Measurements from ENCODE around the gene TMEM185A. TPM values are rescaled to one million over a fixed set of nuclear protein-coding genes. Genes with fewer than 3 reads are reported as not detected.
"Not testable (repeated sequence)": the region's sequence is repeated elsewhere in the genome, so short reads cannot be mapped to it uniquely, and the experiment has no call there.

TMEM185A gene
- total RNA-seq, 1 donor from 2014 or later: 20.3 TPM

DNA sequence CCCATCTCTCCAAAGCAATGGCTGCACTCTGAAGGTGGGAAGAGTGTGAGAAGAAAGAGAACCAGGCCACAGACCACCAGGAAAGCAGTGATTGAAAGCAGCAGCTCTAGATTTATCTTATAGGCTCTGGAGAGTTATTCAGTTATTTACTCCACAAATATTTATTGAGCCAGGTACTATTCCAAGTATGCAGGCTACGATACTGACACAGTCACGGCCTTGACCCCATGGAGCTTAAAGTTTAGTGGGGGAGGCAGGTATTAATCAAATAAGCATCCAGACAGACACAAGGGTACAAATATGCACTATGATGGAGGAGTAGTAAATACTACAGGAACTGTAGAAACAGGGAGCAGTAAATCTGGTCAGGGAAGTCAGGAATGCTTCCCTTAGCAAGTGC, 2.8 kb downstream of the TMEM185A start:
- Histone ChIP-seq H3K36me3 (ENCODE audit: control insufficient read depth, insufficient read depth, low read length) (no peaks in the 10 kb centered on the region), H3K4me3 (ENCODE audit: low read depth, low read length) (no peak overlapping the region), H3K27me3 (ENCODE audit: control insufficient read depth, insufficient read depth, low read length) (no peaks in the 10 kb centered on the region)
- TF ChIP-seq, protein P1, sequence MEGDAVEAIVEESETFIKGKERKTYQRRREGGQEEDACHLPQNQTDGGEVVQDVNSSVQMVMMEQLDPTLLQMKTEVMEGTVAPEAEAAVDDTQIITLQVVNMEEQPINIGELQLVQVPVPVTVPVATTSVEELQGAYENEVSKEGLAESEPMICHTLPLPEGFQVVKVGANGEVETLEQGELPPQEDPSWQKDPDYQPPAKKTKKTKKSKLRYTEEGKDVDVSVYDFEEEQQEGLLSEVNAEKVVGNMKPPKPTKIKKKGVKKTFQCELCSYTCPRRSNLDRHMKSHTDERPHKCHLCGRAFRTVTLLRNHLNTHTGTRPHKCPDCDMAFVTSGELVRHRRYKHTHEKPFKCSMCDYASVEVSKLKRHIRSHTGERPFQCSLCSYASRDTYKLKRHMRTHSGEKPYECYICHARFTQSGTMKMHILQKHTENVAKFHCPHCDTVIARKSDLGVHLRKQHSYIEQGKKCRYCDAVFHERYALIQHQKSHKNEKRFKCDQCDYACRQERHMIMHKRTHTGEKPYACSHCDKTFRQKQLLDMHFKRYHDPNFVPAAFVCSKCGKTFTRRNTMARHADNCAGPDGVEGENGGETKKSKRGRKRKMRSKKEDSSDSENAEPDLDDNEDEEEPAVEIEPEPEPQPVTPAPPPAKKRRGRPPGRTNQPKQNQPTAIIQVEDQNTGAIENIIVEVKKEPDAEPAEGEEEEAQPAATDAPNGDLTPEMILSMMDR (IDR thresholded peaks at IDR 0.05; ENCODE audit: insufficient read depth, low read length, severe bottlenecking): no peak
- FAIRE-seq: no peak
- DNase-seq (ENCODE audit: low read depth): no peak

DNA sequence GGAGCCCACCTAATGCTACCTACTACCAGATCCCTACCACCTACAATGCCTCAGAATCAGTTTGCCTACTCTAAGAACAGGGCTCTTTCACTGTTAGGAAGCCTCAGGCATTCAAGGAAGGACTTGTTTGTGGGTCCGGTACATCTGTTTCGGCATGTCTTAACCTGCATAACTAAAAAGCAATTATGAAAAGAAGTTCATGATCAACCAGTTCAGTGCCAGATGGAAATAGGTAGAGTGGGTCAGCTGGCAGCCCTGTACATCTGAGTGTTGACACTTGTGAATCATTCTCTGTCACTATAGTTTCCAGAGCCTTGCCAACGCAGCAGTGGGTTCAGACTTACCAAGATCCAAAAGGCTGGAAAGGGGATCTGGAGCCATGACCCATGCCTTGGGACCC, 3.3 kb downstream of the TMEM185A start:
- no peak for FAIRE-seq
- TF ChIP-seq, protein P1 (IDR thresholded peaks at IDR 0.05; ENCODE audit: insufficient read depth, low read length, severe bottlenecking): no peak

DNA sequence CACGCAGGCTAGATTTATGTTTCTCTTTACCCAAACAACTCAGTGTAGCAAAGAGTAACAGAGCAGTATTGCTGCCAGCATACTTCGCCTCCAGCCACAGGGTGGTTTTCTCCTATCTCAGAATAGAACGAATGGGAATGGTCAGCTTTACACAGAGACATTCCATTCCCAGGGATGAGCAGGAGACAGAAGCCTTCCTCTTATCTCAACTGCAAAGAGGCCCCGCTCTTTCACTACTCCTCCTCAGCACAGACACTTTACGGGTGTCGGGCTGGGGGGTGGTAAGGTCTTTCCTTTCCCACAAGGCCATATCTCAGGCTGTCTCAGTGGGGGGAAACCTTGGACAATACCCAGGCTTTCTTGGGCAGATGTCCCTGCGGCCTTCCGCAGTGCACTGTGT, 4.8 kb downstream of the TMEM185A start:
- not testable (repeated sequence) for FAIRE-seq

More for the DNA sequence above, 3.3 kb downstream of the TMEM185A start:
- DNase-seq (ENCODE audit: low read depth): peak; percentile 91
- Histone ChIP-seq H3K36me3 (ENCODE audit: control insufficient read depth, insufficient read depth, low read length) (no peaks in the 10 kb centered on the region), H3K4me3 (ENCODE audit: low read depth, low read length) (no peak overlapping the region), H3K27me3 (ENCODE audit: control insufficient read depth, insufficient read depth, low read length) (no peaks in the 10 kb centered on the region)

DNA sequence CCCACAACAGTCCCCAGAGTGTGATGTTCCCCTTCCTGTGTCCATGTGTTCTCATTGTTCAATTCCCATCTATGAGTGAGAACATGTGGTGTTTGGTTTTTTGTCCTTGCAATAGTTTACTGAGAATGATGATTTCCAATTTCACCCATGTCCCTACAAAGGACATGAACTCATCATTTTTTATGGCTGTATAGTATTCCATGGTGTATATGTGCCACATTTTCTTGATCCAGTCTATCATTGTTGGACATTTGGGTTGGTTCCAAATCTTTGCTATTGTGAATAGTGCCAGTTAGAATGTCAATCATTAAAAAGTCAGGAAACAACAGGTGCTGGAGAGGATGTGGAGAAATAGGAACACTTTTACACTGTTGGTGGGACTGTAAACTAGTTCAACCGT, 11.9 kb downstream of the TMEM185A start:
- not testable (repeated sequence) for H3K36me3 ChIP-seq (ENCODE audit: control insufficient read depth, insufficient read depth, low read length); FAIRE-seq; H3K4me3 ChIP-seq (ENCODE audit: low read depth, low read length); H3K27me3 ChIP-seq (ENCODE audit: control insufficient read depth, insufficient read depth, low read length); DNase-seq (ENCODE audit: low read depth)

More for the DNA sequence above, 4.8 kb downstream of the TMEM185A start:
- not testable (repeated sequence) for DNase-seq (ENCODE audit: low read depth); H3K4me3 ChIP-seq (ENCODE audit: low read depth, low read length); H3K27me3 ChIP-seq (ENCODE audit: control insufficient read depth, insufficient read depth, low read length); H3K36me3 ChIP-seq (ENCODE audit: control insufficient read depth, insufficient read depth, low read length)

DNA sequence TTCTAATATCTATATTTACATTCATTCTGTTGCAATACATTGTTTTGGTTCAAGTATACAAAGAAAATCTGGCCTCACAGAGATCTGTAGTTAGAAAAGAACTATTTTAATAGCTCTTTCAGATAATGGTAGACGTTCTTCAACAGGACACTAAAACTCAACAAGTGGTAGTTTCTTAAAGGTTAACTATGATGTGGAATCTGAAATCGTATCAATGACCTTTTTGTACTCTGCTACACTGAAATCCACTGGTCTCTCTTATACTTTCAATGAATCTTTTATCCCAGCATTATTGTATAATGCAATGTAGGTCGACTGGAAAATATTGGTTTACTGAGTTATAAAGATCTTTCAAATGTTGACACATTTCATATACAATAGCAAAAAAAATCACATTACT, 12.7 kb downstream of the TMEM185A start:
- Histone ChIP-seq H3K27me3 (ENCODE audit: control insufficient read depth, insufficient read depth, low read length) (no peaks in the 10 kb centered on the region), H3K4me3 (ENCODE audit: low read depth, low read length) (no peak overlapping the region), H3K36me3 (ENCODE audit: control insufficient read depth, insufficient read depth, low read length) (no peaks in the 10 kb centered on the region)
- DNase-seq (ENCODE audit: low read depth): no peak
- TF ChIP-seq, protein P1 (IDR thresholded peaks at IDR 0.05; ENCODE audit: insufficient read depth, low read length, severe bottlenecking): no peak
- no peak for FAIRE-seq

DNA sequence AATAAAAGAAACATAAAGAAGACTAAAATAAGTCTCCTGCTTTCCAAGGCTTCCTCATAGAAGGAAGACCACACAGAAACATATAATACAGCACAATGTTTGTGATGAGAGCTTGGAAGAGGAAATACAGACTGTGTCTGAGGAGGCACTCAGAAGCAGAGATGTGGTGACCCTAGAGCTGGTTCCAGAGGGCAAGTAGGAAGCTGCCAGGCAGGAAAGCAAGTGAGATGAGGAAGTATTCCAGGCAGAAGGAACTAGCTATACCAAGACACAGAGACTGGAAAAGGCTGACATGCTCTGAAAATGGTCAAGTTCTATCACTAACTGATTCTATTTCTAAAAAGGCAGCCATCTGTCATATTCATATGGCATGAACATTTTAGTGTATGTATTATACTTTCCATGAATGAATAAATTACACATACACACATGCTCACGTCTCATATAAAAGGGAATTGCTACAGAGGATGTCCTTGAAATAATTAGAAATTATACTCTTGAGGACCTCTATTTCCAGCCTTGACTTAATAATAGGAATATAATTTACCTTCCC, 19.9 kb downstream of the TMEM185A start:
- no peak for DNase-seq (ENCODE audit: low read depth)
- no peak for FAIRE-seq
- H3K4me3 ChIP-seq (ENCODE audit: low read depth, low read length): no peak overlapping the region
- TF ChIP-seq, protein P1 (IDR thresholded peaks at IDR 0.05; ENCODE audit: insufficient read depth, low read length, severe bottlenecking): no peak
- no peaks in the 10 kb centered on the region for H3K36me3 ChIP-seq (ENCODE audit: control insufficient read depth, insufficient read depth, low read length)
- H3K27me3 ChIP-seq (ENCODE audit: control insufficient read depth, insufficient read depth, low read length): no peaks in the 10 kb centered on the region

DNA sequence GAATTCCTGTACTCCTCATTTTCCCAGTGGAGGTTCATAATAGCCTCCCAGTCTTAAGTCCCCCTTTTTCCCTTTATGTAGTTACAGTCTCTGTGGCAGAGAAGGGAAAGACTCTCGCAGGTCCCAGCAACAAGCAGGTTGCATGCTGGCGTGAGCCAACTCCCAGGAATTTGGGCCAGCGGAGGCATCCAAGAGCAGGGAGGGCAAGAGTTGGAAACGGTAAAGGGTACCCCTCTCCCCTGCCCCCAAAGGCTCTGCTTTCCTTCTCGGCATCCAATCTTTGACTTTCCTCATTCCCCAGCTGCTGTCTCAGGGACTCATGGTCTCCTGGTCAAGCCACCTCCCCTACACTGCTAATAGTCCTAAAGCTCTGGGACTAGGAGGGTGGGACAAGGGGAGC, 21.1 kb downstream of the TMEM185A start:
- Histone ChIP-seq H3K36me3 (ENCODE audit: control insufficient read depth, insufficient read depth, low read length) (no peaks in the 10 kb centered on the region), H3K27me3 (ENCODE audit: control insufficient read depth, insufficient read depth, low read length) (no peaks in the 10 kb centered on the region), H3K4me3 (ENCODE audit: low read depth, low read length) (no peak overlapping the region)
- TF ChIP-seq, protein P1 (IDR thresholded peaks at IDR 0.05; ENCODE audit: insufficient read depth, low read length, severe bottlenecking): no peak
- DNase-seq (ENCODE audit: low read depth) (no peak), FAIRE-seq (no peak)
